Peyer's patch (tissue), 4 donors: ENCODE results near the gene SEC14L2.

Experiments used
- CTCF ChIP-seq, 6 experiments: fragments of 450-650 bp in 4 of 6; fragments of 200-600 bp in 2 of 6; sonication (generic) in 1 of 6; IDR thresholded peaks; one replicate each; pipeline ENCODE4 v1.5.1; 2017 to 2019; ENCODE audit warnings: antibody characterized with exemption in 6 of 6, mild to moderate bottlenecking in 3 of 6, moderate library complexity in 1 of 6
- POLR2A ChIP-seq, 2 donors: fragments of 450-650 bp; IDR thresholded peaks; one replicate each; pipeline ENCODE4 v1.5.1; 2017; ENCODE audit warnings: antibody characterized with exemption in 2 of 2, mild to moderate bottlenecking in 2 of 2, moderate library complexity in 2 of 2

GRCh38 chr22:30474121-30474520 lies 77.3 kb downstream of the SEC14L2 start:
- TF ChIP-seq CTCF (IDR thresholded peaks at IDR 0.05) (no peak), POLR2A (IDR thresholded peaks at IDR 0.05) (no peak)
